Measurements from ENCODE around the gene KRTAP24-1.

KRTAP24-1 gene, protein sequence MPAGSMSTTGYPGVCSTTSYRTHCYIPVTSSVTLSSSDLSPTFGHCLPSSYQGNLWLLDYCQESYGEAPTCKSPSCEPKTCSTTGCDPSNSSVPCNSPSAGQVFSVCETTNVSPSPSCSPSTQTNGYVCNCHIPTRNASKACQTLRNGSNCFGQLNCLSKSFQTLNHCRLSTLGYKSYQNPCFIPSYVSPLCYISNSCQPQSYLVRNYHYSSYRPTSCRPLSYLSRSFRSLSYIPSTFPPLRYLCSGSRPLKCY

DNA sequence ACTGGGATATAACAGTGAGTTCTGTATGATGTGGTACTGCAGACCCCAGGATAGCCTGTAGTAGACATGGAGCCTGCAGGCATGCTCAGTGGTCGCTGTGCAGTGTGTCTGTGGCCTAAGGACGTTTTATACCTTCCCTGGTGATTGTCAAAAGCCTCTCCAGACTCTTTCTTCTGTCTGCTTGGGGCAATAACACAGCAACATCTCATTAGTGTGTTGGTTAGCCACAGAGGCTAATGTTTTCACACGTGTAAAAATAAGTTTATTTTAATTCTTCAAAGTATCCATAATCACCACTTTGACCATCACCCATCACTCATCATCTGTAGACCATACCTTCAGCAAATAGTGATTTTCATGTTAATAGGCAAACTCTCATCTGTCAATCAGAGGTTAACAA lies at the start of gene KRTAP24-1:
TSS of gene KRTAP24-1 (minus strand) at position 101 of the 400 bp plus-strand sequence. CDS start at position 83, 18 bp downstream.
- ChIA-PET CTCF (no interaction called here), POLR2A (no interaction called here)
- no peak for DNase-seq (ENCODE audit: extremely low spot score)
- TF ChIP-seq BHLHE40 (IDR thresholded peaks at IDR 0.05; ENCODE audit: borderline replicate concordance) (no peak), SUZ12 (IDR thresholded peaks at IDR 0.05) (no peak), HDGF (IDR thresholded peaks at IDR 0.05; ENCODE audit: borderline replicate concordance) (no peak), CTBP1 (IDR thresholded peaks at IDR 0.05; ENCODE audit: borderline replicate concordance) (no peak), TARDBP (IDR thresholded peaks at IDR 0.05) (no peak), ELF4 (IDR thresholded peaks at IDR 0.05) (no peak), ZNF384 (IDR thresholded peaks at IDR 0.05) (no peak), FOXM1 (IDR thresholded peaks at IDR 0.05; ENCODE audit: borderline replicate concordance) (no peak), NFRKB (IDR thresholded peaks at IDR 0.05) (no peak), FOXA1 (IDR thresholded peaks at IDR 0.05) (no peak), FOXK2 (IDR thresholded peaks at IDR 0.05) (no peak), SP1 (IDR thresholded peaks at IDR 0.05) (no peak)
- TF ChIP-seq, protein P1, sequence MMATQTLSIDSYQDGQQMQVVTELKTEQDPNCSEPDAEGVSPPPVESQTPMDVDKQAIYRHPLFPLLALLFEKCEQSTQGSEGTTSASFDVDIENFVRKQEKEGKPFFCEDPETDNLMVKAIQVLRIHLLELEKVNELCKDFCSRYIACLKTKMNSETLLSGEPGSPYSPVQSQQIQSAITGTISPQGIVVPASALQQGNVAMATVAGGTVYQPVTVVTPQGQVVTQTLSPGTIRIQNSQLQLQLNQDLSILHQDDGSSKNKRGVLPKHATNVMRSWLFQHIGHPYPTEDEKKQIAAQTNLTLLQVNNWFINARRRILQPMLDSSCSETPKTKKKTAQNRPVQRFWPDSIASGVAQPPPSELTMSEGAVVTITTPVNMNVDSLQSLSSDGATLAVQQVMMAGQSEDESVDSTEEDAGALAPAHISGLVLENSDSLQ (IDR thresholded peaks at IDR 0.05), result no peak

DNA sequence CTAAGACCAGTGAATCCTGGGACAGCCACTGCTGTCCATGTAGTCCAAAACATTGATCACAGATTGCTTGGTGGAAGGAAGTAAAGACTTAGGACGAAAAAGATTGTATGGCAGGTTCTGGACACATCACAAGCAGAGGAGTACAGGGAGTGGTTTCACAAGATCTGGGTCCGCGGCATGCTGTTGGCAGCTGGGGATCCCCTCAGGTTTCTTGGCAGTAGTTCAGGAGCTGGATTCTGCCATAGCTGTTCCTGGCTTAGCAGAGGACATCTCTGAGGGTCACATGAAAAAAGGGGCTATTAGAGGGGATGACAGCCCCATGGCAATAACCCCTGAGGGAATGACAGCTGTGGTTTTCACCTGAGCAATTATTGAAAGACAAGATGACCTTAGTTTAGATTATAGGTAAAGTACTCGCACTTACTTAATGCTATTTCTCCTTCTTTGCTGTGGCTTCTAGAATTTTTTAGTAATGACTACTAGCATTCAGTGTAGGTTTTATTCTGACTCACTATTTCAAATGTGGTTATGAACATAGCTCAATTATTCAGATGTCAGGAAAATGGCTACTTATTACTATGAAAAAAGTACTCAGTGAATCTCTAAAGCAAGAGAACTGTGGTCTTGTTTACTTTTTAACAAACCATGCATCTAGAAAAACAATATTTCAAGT lies 46.6 kb upstream of the KRTAP24-1 start:
- CTCF ChIA-PET, result no interaction called here
- TF ChIP-seq LEF1 (IDR thresholded peaks at IDR 0.05; ENCODE audit: borderline replicate concordance) (no peak), FOXK2 (IDR thresholded peaks at IDR 0.05) (no peak), CTBP1 (IDR thresholded peaks at IDR 0.05; ENCODE audit: borderline replicate concordance) (no peak), NFRKB (IDR thresholded peaks at IDR 0.05) (no peak)
- TF ChIP-seq, protein P1 (IDR thresholded peaks at IDR 0.05), result no peak
- no peak for DNase-seq (ENCODE audit: extremely low spot score)
- POLR2A ChIA-PET, result no interaction called here

DNA sequence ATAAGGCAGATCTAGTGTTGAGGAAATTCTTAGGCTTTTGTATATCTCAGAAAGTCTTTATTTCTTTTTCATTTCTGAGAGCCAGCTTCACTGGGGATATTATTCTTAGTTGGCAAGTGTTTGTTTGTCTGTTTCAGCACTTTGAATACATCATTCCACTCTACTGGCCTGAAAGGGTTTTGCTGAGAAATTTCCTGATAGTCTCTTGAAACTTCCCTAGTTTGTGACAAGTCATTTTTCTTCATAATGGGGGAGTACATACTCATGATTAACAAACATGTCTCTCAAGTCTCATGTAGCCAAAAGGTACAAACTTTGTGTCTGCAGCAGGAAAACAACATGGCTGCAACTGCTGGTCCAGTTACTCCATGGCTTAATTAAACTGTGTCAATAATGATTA lies 43.6 kb upstream of the KRTAP24-1 start:
- POLR2A ChIA-PET, result no interaction called here
- CTCF ChIA-PET, result no interaction called here
- TF ChIP-seq NFRKB (IDR thresholded peaks at IDR 0.05), result no peak
- no peak for DNase-seq (ENCODE audit: extremely low spot score)

DNA sequence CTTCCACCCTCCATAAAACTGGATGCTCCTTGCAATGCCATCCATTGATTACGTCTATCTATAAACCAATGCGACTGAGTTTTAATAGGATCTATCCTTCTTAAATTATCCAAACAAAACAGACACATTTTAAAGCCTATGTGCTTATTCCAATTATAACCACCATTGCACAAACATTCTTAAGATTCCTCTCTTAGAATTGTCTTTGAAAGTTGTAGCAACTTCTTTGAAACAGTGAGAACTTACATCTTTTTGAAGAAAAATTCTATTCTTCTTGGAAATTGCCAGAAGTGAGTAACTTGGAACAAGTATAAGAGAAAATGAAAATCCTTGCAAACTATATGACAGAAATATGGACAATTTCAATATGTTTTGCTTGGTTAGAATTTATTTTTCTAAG lies 37.5 kb upstream of the KRTAP24-1 start, which contains the start of gene KRTAP26-1:
TSS of gene KRTAP26-1 (minus strand) at position 101 of the 400 bp plus-strand sequence. CDS start 280 bp downstream, outside the sequence.
- CTCF ChIA-PET, result no interaction called here
- DNase-seq (ENCODE audit: extremely low spot score), result no peak
- POLR2A ChIA-PET, result no interaction called here
- TF ChIP-seq ELF4 (IDR thresholded peaks at IDR 0.05), result no peak
- TF ChIP-seq HDGF (IDR thresholded peaks at IDR 0.05; ENCODE audit: borderline replicate concordance), result no peak
- TF ChIP-seq SUZ12 (IDR thresholded peaks at IDR 0.05), result no peak
- TF ChIP-seq CTBP1 (IDR thresholded peaks at IDR 0.05; ENCODE audit: borderline replicate concordance), result no peak
- no peak for TF ChIP-seq ARNT (IDR thresholded peaks at IDR 0.05)
- TF ChIP-seq, protein P1 (IDR thresholded peaks at IDR 0.05), result no peak
- TF ChIP-seq L3MBTL2 (conservative IDR thresholded peaks at IDR 0.05), result no peak

DNA sequence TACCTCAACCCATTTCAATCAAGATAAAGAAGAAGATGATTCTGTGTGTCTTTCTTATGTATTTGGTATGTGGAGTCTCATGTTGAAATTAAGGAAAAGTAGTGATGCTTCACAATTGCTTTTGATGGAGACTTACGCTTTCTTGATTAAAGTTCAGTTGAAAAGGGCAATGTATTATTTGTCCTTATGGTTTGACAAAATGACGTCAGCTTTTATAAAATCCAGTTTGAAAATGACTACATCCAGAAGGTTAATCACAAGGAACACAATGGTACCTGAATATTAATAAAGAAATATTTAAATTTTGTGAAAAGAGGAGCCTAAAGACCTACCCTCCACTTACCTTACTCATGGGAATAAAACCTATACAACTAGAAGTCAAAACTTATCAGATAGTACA lies 33.0 kb upstream of the KRTAP24-1 start:
- ChIA-PET CTCF (no interaction called here), POLR2A (no interaction called here)
- TF ChIP-seq NFRKB (IDR thresholded peaks at IDR 0.05), result no peak
- no peak for TF ChIP-seq SUZ12 (IDR thresholded peaks at IDR 0.05)
- TF ChIP-seq FOXM1 (IDR thresholded peaks at IDR 0.05; ENCODE audit: borderline replicate concordance), result no peak
- DNase-seq (ENCODE audit: extremely low spot score), result no peak

DNA sequence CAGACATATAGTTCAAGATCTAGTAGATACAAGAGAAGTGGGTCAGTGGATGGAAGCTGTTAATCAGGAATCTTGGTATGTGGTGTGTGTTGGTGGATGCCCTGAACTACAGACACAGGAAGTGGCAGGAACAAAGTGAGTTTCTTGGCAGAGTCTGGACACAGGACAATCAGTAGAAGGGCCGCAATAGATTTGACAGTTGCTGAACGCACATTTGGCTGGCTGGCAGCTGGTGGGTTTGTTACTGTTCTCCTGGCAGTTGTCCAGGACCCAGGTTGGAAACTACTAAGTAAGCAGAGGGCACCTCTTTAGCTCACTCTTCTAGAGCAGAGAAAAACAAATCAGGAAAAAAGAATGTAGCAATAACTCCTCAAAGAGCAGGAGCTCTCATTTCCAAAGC lies 24.1 kb upstream of the KRTAP24-1 start:
- DNase-seq (ENCODE audit: extremely low spot score), result no peak
- ChIA-PET CTCF (no interaction called here), POLR2A (no interaction called here)
- TF ChIP-seq BHLHE40 (IDR thresholded peaks at IDR 0.05; ENCODE audit: borderline replicate concordance) (no peak), ZNF384 (IDR thresholded peaks at IDR 0.05) (no peak), FOXM1 (IDR thresholded peaks at IDR 0.05; ENCODE audit: borderline replicate concordance) (no peak), TARDBP (IDR thresholded peaks at IDR 0.05) (no peak)

DNA sequence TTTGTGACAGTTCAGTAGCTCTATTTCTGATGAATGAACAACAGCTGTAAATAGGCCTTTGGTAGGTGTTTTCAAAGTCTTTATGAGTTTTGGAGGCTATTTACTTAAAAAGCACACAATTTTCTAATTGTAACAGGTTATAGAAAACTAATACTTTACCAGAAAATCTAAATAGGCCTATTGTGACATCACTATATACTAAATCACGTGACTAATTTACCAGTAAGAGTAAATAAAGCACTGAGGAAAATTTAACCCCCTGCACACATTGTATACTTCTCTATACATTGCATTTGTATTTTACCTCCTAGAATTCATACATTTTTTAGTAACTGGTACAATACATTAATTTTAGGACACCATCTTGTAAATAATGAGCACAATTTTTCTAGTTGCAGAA lies 22.4 kb upstream of the KRTAP24-1 start:
- TF ChIP-seq SP1 (IDR thresholded peaks at IDR 0.05) (no peak), BHLHE40 (IDR thresholded peaks at IDR 0.05; ENCODE audit: borderline replicate concordance) (no peak), SUZ12 (IDR thresholded peaks at IDR 0.05) (no peak)
- POLR2A ChIA-PET, result no interaction called here
- CTCF ChIA-PET, result no interaction called here
- DNase-seq (ENCODE audit: extremely low spot score), result no peak

Data from HEK293T (cell line).